Measurements from ENCODE around the gene EEFSEC. TPM values are rescaled to one million over a fixed set of nuclear protein-coding genes. Genes with fewer than 3 reads are reported as not detected.

Gene EEFSEC
- total RNA-seq, 1 experiment from 2014 or later = 15.4 TPM

DNA sequence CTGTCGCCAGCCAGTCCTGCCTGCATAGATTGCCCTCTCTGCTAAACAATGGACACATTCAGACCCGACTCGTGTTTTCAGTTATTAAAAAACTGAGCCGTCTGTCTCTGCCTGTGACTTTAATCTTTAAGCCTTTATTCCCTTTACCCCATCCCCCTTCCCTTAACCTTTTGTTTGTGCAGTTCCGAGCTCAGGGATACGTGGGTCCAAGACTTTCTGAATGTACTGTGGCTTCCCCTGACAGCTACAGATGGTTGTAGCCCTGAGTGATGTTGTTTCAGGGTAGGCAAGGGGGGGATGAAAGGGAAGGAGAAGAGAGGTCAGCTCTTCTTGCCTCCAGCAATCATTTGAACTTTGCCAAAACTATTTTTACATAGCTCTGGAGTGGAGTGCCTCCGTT lies 44.6 kb downstream of the EEFSEC start:
- POLR2A ChIA-PET = no interaction called here
- no peaks in the 10 kb centered on the region for H3K4me1 ChIP-seq (ENCODE audit: control insufficient read depth, insufficient read depth, low read length)
- H3K27me3 ChIP-seq (ENCODE audit: control insufficient read depth, insufficient read depth, low read length) = no peaks in the 10 kb centered on the region
- no peak overlapping the region for H3K27ac ChIP-seq (ENCODE audit: low read length)
- BruUV-seq (replicated peaks) = no TSS peak
- CTCF ChIA-PET = no interaction called here
- no peak overlapping the region for H3K4me3 ChIP-seq (ENCODE audit: low read depth in 2 of 2, low read length in 2 of 2)
- no peaks in the 10 kb centered on the region for H3K36me3 ChIP-seq (ENCODE audit: control insufficient read depth, insufficient read depth, low read length)
- in situ Hi-C loops (cut with HindIII; ENCODE audit: low pct_unique_long_range_greater_than_20kb, low sequenced_read_pairs) (no loop called here), intact Hi-C loops (cut with micrococcal nuclease; ENCODE audit: unreplicated experiment) (no loop called here)
- ATAC-seq = no peak
- TF ChIP-seq TCF7L2 (IDR thresholded peaks at IDR 0.05; ENCODE audit: low read depth, low read length) = no peak
- no peak for TF ChIP-seq SIN3A (IDR thresholded peaks at IDR 0.05; ENCODE audit: borderline replicate concordance, insufficient read depth, low read depth, low read length)
- TF ChIP-seq, protein P1, sequence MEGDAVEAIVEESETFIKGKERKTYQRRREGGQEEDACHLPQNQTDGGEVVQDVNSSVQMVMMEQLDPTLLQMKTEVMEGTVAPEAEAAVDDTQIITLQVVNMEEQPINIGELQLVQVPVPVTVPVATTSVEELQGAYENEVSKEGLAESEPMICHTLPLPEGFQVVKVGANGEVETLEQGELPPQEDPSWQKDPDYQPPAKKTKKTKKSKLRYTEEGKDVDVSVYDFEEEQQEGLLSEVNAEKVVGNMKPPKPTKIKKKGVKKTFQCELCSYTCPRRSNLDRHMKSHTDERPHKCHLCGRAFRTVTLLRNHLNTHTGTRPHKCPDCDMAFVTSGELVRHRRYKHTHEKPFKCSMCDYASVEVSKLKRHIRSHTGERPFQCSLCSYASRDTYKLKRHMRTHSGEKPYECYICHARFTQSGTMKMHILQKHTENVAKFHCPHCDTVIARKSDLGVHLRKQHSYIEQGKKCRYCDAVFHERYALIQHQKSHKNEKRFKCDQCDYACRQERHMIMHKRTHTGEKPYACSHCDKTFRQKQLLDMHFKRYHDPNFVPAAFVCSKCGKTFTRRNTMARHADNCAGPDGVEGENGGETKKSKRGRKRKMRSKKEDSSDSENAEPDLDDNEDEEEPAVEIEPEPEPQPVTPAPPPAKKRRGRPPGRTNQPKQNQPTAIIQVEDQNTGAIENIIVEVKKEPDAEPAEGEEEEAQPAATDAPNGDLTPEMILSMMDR (IDR thresholded peaks at IDR 0.05) = no peak
- TF ChIP-seq POLR2AphosphoS5 (IDR thresholded peaks at IDR 0.05; ENCODE audit: low read depth, low read length) = no peak
- TF ChIP-seq, protein P2, sequence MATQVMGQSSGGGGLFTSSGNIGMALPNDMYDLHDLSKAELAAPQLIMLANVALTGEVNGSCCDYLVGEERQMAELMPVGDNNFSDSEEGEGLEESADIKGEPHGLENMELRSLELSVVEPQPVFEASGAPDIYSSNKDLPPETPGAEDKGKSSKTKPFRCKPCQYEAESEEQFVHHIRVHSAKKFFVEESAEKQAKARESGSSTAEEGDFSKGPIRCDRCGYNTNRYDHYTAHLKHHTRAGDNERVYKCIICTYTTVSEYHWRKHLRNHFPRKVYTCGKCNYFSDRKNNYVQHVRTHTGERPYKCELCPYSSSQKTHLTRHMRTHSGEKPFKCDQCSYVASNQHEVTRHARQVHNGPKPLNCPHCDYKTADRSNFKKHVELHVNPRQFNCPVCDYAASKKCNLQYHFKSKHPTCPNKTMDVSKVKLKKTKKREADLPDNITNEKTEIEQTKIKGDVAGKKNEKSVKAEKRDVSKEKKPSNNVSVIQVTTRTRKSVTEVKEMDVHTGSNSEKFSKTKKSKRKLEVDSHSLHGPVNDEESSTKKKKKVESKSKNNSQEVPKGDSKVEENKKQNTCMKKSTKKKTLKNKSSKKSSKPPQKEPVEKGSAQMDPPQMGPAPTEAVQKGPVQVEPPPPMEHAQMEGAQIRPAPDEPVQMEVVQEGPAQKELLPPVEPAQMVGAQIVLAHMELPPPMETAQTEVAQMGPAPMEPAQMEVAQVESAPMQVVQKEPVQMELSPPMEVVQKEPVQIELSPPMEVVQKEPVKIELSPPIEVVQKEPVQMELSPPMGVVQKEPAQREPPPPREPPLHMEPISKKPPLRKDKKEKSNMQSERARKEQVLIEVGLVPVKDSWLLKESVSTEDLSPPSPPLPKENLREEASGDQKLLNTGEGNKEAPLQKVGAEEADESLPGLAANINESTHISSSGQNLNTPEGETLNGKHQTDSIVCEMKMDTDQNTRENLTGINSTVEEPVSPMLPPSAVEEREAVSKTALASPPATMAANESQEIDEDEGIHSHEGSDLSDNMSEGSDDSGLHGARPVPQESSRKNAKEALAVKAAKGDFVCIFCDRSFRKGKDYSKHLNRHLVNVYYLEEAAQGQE (IDR thresholded peaks at IDR 0.05; ENCODE audit: insufficient read depth in 1 of 2, low read depth in 2 of 2, low read length in 1 of 2) = no peak
- 0 out of 2 replicates have a peak, but pooled peaks cover 3% of the 10 kb centered on the region for H3K9me3 ChIP-seq (ENCODE audit: control insufficient read depth, insufficient read depth, low read depth, low read length)
- no peak for DNase-seq (ENCODE audit: low read depth, low spot score)

DNA sequence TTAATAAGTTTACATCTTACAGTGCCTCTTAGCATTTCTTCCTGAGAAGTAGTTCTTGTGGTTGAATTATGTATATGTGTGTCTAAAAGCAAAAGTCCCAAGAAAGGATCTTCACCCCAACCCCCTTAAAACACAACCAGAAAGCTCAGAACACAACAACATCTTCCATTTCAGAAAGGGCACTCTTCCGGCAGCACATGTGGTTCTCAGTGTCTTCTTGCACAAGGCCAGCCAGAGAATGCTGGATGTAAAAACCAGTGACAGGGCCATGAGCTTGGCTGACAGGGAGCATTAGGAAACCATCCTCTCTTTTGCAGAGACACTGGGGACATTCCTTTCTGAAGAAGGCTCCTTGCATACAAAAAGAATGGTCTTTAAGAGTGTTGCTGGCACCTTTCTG lies 45.0 kb downstream of the EEFSEC start:
- CTCF ChIA-PET = no interaction called here
- POLR2A ChIA-PET = no interaction called here
- in situ Hi-C loops (cut with HindIII; ENCODE audit: low pct_unique_long_range_greater_than_20kb, low sequenced_read_pairs) = no loop called here
- Histone ChIP-seq H3K27me3 (ENCODE audit: control insufficient read depth, insufficient read depth, low read length) (no peaks in the 10 kb centered on the region), H3K9me3 (ENCODE audit: control insufficient read depth, insufficient read depth, low read depth, low read length) (0 out of 2 replicates have a peak, but pooled peaks cover 3% of the 10 kb centered on the region), H3K4me3 (ENCODE audit: low read depth in 2 of 2, low read length in 2 of 2) (no peak overlapping the region), H3K4me1 (ENCODE audit: control insufficient read depth, insufficient read depth, low read length) (no peaks in the 10 kb centered on the region), H3K27ac (ENCODE audit: low read length) (no peak overlapping the region), H3K36me3 (ENCODE audit: control insufficient read depth, insufficient read depth, low read length) (no peaks in the 10 kb centered on the region)
- no peak for DNase-seq (ENCODE audit: low read depth, low spot score)
- no TSS peak for BruUV-seq (replicated peaks)
- no peak for ATAC-seq
- intact Hi-C loops (cut with micrococcal nuclease; ENCODE audit: unreplicated experiment) = no loop called here
- TF ChIP-seq SIN3A (IDR thresholded peaks at IDR 0.05; ENCODE audit: borderline replicate concordance, insufficient read depth, low read depth, low read length) (no peak), POLR2AphosphoS5 (IDR thresholded peaks at IDR 0.05; ENCODE audit: low read depth, low read length) (no peak), TCF7L2 (IDR thresholded peaks at IDR 0.05; ENCODE audit: low read depth, low read length) (no peak)
- TF ChIP-seq, protein P2 (IDR thresholded peaks at IDR 0.05; ENCODE audit: insufficient read depth in 1 of 2, low read depth in 2 of 2, low read length in 1 of 2) = no peak
- TF ChIP-seq, protein P1 (IDR thresholded peaks at IDR 0.05) = no peak

All from Panc1 (cell line).